ENCODE measurements around the gene SPSB4.
"Not testable (repeated sequence)": the region's sequence is repeated elsewhere in the genome, so short reads cannot be mapped to it uniquely, and the experiment has no call there.

The SPSB4 gene

DNA sequence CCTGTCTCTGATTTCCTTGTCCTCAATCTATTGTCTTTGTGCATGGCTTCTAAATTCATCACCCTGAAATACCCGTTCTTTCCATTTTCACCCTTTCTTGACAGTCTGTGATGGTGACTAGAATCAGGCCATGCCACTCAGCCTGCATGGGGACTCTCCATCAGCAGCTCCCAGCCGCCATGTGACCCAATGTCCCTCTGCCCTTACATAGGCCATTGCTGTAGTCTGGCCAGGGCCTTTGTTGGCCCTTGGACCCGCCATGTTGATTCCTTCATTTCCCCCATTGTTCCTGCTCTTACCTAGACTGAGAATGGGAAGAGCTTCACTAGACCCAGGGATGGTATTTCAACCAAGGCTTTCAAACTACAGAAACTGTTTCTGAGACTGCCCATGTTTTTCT, 45.8 kb downstream of the SPSB4 start:
- no peak for DNase-seq

DNA sequence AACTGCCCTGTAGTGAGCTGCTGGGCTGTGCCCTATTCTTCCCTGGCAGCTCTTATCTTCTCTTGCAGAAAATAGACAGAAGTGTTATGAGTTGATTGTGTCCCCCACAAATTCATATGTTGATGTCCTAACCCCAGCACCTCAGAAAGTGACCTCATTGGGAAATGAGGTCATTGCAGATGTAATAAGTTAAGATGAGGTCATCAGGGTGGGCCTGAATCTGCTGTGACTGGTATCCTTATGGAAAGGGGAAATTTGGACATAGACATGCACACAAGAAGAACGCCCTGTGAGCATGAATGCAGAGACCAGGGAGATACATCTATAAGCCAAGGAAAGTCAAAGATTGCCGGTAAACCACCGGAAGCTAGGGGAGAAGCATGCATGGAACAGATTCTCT, 49.0 kb downstream of the SPSB4 start:
- DNase-seq, result no peak

DNA sequence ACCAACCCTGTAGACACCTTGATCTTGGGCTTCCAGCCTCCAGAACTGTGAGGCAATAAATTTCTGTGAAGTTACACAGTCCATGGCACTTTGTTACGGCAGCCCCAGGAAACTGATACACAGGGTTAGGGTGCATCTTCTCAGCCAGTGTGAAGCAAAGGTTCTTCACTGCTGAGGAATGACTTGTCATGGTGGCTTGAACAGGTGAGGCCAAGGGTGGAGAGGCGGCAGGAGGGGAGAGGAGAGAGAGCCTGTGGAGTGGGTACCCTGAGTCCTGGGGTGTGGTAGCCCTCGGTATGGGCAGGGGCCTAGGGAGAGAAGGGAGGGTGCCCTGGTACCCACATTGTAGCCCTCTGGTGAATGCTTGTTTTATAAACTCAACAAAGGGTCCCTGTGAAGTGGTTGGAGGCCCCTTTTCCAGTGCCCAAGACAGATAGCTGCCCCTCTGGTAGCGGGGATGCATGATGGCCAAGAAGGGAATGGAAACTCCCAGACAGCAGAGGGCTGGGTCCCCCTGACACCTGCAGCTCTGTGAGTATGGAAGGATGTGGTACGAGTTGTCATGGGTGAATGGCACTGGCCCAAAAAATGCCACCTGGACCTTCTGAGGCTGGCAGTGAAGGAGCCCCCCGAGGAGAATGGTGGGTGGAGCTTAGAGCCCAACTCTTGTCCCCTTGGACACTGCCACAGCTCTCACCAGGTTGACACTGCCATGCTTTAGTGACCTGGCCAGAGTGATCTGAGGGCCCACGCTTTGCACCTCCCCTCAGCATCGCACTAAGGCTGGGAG, 49.6 kb downstream of the SPSB4 start:
- DNase-seq, result no peak

DNA sequence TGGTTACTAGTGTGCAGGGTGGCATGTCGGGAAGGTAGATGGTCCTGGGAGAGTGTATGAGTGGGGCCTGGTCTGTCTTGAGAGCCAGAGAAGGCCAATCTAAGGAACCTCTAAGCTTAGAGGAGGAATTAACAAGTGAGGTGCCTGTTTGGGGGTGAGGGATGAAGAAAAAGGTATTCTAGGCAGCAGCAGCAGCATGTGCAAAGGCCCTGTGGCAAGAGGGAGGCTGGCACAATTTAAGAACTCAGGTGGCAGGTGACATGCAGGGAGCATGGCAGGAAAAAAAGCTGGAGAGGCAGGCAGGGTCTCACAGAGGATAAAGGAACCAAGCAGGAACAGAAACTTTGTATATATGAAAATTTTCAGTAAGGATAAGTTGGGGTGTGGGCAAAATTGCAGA, 51.2 kb downstream of the SPSB4 start:
- DNase-seq, result no peak

GRCh38 chr3:141103067-141103466, 51.9 kb downstream of the SPSB4 start:
- no peak for DNase-seq

DNA sequence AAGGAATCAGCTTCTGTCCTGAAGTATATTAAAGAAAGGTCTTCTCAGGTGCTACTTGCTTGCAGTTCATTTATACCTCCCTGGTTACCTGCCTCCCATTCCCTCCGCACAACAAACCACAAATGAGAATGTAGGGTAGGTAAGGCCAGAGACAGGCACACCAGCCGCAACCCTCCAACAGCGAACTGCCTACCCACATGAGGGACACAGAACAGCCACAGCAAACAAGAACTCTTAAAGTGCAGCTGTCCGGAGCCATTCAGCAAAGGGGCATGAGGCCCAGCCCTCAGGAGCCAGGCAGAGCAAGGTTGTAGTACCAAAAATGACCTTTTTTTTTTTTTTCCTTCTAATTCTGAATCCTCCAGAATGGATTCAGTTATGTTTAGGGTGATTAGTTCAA, 52.4 kb downstream of the SPSB4 start:
- no peak for DNase-seq

DNA sequence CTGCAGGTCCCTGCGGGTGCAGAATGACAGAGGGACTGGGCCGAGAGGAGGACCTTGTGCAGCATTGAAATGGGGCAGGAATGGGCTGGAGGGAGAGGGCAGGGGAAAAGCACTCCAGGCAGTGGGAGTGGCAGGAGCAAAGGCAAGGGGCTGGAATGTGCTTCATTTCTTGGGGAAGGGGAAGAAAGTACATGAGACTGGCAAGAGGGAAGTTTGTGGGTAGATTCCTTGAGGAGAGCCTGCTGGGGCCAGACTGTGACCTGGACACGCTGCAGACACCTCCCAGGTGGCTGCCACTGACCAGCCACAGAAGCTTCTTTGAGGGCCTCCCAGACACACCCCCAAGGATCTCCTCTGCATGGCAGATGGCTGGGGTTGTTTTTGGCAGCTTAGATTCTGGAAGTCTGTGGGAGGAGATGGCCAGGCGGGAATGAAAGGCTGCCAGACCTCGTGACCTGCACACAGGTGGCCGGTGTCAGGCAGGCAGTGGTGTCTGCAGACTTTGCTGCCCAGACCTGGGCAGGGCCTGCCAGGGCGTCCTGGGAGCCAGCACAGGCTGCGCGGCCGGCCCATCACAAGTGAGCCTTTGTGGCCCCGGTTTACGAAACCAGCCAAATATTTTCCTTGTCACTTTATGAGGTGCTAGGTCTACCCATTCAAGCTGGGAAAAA, 53.1 kb downstream of the SPSB4 start:
- DNase-seq, result no peak

DNA sequence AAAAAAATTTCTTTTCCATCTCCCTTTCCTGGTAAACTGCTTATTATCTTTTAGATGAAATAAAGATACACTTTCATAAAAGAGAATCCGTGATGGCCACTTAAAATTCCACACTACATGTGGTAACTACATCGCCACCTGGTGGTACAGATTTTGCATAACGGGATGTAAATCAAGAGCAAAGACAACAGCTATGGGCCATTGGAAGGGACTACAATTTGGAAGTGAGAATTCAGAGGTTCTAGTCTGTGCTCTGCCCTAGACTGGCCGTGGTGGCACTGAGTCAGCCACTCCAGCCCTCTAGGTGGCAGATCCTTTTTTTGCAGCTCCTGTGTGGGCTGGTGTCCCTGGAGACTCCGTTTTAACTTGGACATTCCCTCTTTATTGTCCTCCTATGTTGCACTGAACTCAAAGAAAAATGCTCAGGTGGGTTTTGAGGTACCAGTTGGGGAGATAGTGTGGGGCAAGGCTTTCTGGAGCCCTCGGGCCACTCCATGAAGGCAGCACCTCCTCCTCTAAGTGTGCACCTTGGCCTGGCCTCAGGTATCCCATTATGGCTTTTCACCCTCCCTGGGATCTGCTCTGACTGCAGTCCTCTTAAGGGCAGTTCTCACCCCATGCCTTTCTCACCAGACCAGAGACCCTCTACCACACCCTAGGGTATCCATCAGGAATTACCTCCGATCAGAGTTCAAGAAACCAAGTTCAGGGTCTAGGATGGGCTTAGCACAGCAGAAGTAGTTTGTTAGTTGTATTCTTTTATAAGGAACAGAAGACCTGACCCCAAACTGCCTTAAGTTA, 54.9 kb downstream of the SPSB4 start:
- DNase-seq, result peak; percentile 47

DNA sequence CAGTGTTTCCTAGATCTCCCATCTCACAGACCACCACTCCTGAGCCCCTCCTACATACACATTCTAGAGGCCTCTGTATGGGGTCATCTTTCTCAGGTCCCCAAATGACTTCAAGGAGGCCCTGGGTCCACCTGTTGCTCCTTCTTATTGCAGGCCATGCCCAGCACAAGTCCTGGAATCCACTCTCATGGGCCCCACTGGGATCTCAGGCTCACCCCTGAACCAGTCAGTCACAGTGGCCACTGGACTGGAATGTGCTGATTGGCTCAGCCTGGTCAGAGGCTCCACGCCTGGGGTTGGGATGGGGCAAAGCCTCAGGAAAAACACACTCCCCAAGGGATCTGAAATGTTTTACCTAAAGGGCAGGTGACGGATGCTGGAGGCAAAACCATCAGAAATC, 55.7 kb downstream of the SPSB4 start:
- DNase-seq, result no peak

DNA sequence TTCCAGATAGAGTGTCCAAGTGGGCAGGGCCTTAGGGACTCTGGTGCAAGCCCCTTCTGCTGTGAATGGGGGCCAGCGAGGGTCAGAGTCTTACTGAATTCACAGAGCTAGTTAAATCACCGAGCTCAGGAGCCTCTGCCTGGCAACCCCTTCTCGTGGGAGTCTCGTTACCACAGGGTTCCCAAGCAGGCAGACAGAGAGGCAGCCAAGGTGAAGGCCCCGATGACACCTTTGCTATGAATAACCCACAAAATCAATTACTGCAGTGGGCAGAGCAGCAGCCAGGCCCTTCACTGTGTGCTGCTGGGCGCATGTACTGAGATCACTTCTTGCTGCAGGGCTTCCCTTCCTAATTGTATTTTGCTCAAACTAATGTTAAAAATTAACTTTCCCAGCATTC, 56.9 kb downstream of the SPSB4 start:
- no peak for DNase-seq

DNA sequence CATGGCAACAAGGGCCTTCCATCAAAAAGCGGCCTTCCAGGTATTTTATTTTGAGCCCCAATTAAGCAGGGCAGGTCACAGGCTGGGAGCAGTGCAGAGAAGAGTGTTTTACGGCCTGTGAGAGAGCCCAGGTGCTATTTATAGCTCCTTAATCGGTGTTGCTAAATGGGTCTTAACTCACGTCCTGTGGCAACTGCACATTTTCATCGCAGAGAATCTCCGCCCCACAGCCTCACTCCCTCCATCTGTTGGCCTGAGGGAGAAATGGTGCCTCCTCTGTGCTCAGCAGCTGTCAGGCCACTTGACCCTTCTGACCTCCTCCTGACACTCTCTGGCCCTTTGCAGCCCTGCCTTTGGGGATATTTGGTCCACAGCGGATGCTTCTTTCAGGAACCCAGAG, 58.6 kb downstream of the SPSB4 start:
- DNase-seq, result no peak

DNA sequence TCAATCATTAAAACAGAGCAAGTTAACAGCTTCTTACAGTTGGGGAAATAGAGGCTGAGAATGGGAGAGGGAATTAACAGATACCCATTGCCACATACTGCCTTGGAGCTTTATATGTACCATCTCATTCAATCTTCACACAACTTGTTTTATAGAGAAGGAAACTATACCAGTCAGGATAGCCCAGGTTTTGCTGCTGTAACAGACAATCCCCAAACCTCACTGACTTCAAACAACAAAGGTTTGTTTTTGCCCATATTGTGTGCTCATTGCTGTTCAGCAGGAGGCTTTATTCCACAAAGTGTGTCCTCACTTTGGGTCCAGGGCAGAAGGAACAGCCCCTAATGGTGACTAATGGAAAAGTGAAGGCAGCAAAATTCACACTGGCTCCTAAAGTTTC, 59.2 kb downstream of the SPSB4 start:
- no peak for DNase-seq

GRCh38 chr3:141111364-141112155, 60.4 kb downstream of the SPSB4 start:
- DNase-seq, result no peak

GRCh38 chr3:141112686-141113297, 61.6 kb downstream of the SPSB4 start:
- no peak for DNase-seq

DNA sequence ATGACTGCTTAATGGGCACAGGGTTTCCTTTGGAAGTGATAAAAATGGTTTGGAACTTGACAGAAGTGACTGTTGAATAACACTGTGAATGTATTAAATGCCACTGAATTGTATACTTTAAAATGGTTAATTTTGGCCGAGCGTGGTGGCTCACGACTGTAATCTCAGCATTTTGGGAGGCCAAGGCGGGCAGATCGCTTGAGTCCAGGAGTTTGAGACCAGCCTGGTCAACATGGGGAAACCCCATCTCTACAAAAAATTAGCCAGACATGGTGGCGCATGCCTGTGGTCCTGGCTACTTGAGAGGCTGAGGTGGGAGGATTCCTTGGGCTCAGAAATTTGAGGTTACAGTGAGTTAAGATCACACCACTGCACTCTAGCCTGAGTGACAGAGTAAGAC, 62.5 kb downstream of the SPSB4 start:
- not testable (repeated sequence) for DNase-seq

GRCh38 chr3:141114179-141114745, 63.1 kb downstream of the SPSB4 start:
- no peak for DNase-seq

GRCh38 chr3:141114816-141115460, 63.8 kb downstream of the SPSB4 start:
- no peak for DNase-seq

DNA sequence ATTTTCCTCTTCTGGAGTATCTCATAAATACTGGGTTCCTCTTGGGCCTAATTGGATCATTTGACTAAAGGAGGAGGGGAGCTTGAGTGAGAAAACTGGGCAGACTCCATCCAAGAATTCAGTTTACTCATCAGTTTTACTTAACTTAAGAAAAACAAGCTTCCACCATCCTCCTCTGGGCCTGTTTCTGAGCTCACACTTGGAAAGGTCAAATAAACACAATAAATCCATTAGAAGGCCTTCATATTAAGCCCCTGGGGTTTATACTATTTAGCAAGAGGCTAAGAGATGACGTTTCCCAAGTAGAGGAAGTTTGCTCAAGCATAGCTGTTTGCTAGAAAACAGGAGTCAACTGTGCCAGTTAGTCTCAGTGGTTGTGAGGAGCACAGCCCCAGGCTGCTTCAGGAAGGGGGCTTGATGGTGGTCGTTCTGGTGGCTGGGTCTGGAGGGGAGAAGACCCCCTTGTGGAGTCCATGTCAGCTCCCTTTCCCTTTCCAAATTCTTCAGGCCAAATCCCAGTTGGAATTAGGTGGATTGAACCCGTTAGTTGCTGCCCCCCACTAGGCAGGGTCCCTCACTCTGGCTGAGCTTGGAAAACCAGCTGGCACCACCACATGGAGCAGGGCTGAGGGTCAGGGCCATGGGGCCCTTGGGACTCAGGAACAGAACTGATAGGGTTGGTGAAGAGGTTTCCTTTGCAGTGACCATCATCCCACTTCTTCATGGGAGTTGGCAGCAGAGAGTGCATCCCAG, 64.8 kb downstream of the SPSB4 start:
- DNase-seq, result no peak

- no peak for DNase-seq
Observed at GRCh38 chr3:141116721-141117120, 65.6 kb downstream of the SPSB4 start.

DNA sequence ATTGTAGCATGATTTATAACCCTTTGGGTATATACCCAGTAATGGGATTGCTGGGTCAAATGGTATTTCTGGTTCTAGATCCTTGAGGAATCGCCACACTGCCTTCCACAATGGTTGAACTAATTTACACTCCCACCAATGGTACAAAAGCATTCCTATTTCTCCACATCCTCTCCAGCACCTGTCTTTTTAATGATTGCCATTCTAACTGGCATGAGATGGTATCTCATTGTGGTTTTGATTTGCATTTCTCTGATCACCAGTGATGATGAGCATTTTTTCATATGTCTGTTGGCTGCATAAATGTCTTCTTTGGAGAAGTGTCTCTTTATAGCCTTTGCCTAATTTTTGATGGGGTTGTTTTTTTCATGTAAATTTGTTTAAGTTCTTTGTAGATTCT, 66.8 kb downstream of the SPSB4 start:
- not testable (repeated sequence) for DNase-seq
